ENCODE results near the gene AGFG2. TPM values are rescaled to one million over a fixed set of nuclear protein-coding genes. Genes with fewer than 3 reads are reported as not detected.
"Not testable (repeated sequence)": the region's sequence is repeated elsewhere in the genome, so short reads cannot be mapped to it uniquely, and the experiment has no call there.

Gene AGFG2
- total RNA-seq, 1 experiment from 2014 or later = 15.3 TPM

DNA sequence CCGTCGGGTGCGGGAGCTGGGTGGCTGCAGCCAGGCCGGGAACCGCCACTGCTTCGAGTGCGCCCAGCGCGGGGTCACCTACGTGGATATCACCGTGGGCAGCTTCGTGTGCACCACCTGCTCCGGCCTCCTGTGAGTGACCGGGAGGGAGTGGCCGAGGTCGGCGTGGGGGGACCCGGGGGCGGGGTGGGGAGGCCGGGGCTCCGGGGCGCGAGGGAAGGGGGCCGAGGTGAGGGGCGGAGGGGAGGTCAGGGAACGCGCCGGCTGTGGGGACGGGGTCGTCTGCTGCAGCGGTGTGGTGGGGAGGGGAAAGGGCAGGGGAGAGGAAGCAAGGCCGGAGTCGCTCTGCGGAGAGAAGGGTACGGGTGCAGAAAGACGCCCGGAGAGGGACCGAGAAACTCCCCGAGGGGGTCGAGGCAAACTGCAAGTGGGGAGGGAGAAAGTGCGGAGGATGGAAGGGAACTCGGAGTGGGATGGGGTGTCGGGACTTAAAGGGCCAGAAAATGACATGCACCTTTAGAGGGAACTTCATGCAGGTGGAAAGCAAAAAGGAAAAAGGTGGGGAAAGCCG is 518 bp downstream of the AGFG2 start:
- H3K27me3 ChIP-seq (replicated peaks; ENCODE audit: insufficient read depth, low read depth, low read length, poor library complexity) = no peaks in the 10 kb centered on the region
- peaks cover 3% of the 10 kb centered on the region for H3K4me1 ChIP-seq (ENCODE audit: insufficient read depth, low read length, poor library complexity, severe bottlenecking)
- ChIA-PET POLR2A (ENCODE audit: low non-redundant PET) (no interaction called here), CTCF (no interaction called here)
- H3K4me3 ChIP-seq (ENCODE audit: low read depth, low read length, poor library complexity, severe bottlenecking) = peak overlapping the region; percentile 59
- no peaks in the 10 kb centered on the region for H3K36me3 ChIP-seq (ENCODE audit: insufficient read depth, low read length, poor library complexity, severe bottlenecking)
- intact Hi-C loops (cut with micrococcal nuclease; ENCODE audit: unreplicated experiment) = loop anchor here (2.0 kb wide), 1 partner anchor 61 kb away; the partner anchor contains the start of gene TSC22D4
- no TSS peak for BruUV-seq (replicated peaks)
- no peak for DNase-seq (ENCODE audit: low spot score)
- no peaks in the 10 kb centered on the region for H3K9me3 ChIP-seq (ENCODE audit: low read depth, low read length, poor library complexity, severe bottlenecking)
- TF ChIP-seq, protein P1, sequence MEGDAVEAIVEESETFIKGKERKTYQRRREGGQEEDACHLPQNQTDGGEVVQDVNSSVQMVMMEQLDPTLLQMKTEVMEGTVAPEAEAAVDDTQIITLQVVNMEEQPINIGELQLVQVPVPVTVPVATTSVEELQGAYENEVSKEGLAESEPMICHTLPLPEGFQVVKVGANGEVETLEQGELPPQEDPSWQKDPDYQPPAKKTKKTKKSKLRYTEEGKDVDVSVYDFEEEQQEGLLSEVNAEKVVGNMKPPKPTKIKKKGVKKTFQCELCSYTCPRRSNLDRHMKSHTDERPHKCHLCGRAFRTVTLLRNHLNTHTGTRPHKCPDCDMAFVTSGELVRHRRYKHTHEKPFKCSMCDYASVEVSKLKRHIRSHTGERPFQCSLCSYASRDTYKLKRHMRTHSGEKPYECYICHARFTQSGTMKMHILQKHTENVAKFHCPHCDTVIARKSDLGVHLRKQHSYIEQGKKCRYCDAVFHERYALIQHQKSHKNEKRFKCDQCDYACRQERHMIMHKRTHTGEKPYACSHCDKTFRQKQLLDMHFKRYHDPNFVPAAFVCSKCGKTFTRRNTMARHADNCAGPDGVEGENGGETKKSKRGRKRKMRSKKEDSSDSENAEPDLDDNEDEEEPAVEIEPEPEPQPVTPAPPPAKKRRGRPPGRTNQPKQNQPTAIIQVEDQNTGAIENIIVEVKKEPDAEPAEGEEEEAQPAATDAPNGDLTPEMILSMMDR (conservative IDR thresholded peaks at IDR 0.05; ENCODE audit: low read depth, low read length) = no peak
- TF ChIP-seq EZH2 (IDR thresholded peaks at IDR 0.05; ENCODE audit: borderline replicate concordance, low read depth, low read length, poor library complexity, severe bottlenecking) = no peak
- H3K27ac ChIP-seq (ENCODE audit: low read depth, low read length, poor library complexity, severe bottlenecking) = peak overlapping the region; percentile 43

DNA sequence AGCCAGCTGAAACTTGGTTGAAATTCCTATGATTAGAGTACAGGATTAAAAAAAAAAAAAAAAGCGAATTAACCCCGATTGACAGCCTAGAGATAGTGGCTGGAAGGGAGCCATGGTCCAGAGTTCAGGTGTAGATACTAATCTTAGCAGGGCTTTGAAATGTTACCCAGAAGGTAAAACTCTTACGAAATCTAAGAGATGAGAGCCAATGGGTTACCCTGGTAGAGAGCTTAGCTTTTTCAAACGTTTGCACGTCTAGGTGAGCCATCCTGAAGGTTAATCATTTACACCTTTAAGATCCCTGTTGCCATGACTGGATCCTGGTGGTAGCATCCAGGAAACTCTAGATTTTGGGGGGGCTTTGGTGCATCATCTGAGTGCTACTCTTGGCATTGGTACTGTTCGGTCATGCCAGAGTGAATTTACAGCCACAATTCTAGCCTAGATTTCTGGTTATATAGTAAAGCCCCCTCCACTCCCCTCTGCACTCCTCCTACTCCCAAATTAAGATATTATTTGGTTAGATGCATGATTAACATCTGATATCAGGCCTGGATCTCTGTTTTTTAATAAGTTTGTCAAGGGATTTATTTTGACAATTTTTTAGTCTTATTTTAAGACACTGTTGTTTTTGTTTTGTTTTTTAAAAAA is 1.2 kb downstream of the AGFG2 start:
- H3K36me3 ChIP-seq (ENCODE audit: insufficient read depth, low read length, poor library complexity, severe bottlenecking) = no peaks in the 10 kb centered on the region
- intact Hi-C loops (cut with micrococcal nuclease; ENCODE audit: unreplicated experiment) = no loop called here
- POLR2A ChIA-PET (ENCODE audit: low non-redundant PET) = no interaction called here
- no TSS peak for BruUV-seq (replicated peaks)
- CTCF ChIA-PET = no interaction called here
- peak overlapping the region; percentile 59 for H3K4me3 ChIP-seq (ENCODE audit: low read depth, low read length, poor library complexity, severe bottlenecking)
- TF ChIP-seq, protein P1 (conservative IDR thresholded peaks at IDR 0.05; ENCODE audit: low read depth, low read length) = no peak
- no peak for TF ChIP-seq EZH2 (IDR thresholded peaks at IDR 0.05; ENCODE audit: borderline replicate concordance, low read depth, low read length, poor library complexity, severe bottlenecking)
- no peaks in the 10 kb centered on the region for H3K27me3 ChIP-seq (replicated peaks; ENCODE audit: insufficient read depth, low read depth, low read length, poor library complexity)
- no peak for DNase-seq (ENCODE audit: low spot score)
- peaks cover 6% of the 10 kb centered on the region for H3K4me1 ChIP-seq (ENCODE audit: insufficient read depth, low read length, poor library complexity, severe bottlenecking)
- no peaks in the 10 kb centered on the region for H3K9me3 ChIP-seq (ENCODE audit: low read depth, low read length, poor library complexity, severe bottlenecking)
- H3K27ac ChIP-seq (ENCODE audit: low read depth, low read length, poor library complexity, severe bottlenecking) = no peak overlapping the region

DNA sequence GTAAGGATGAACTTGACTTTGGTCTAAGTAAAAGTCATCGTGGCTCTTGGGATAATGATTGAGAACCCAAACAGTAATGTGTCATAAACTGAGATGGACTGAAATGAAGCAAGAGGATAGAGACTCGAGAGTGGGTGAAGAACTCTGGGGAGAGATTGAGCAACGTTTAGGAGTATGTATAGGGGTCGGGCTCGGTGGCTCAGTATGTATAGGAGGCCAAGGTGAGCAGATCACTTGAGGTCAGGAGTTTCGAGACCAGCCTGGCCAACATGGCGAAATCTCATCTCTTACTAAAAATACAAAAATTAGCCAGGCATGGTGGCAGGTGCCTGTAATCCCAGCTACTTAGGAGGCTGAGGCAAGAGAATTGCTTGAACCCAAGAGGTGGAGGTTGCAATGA is 2.3 kb downstream of the AGFG2 start:
- peaks cover 14% of the 10 kb centered on the region for H3K4me1 ChIP-seq (ENCODE audit: insufficient read depth, low read length, poor library complexity, severe bottlenecking)

More for the DNA sequence above, 2.3 kb downstream of the AGFG2 start:
- H3K36me3 ChIP-seq (ENCODE audit: insufficient read depth, low read length, poor library complexity, severe bottlenecking); POLR2A ChIA-PET (ENCODE audit: low non-redundant PET); H3K27me3 ChIP-seq (replicated peaks; ENCODE audit: insufficient read depth, low read depth, low read length, poor library complexity); intact Hi-C loops (cut with micrococcal nuclease; ENCODE audit: unreplicated experiment); DNase-seq (ENCODE audit: low spot score); H3K4me3 ChIP-seq (ENCODE audit: low read depth, low read length, poor library complexity, severe bottlenecking); H3K27ac ChIP-seq (ENCODE audit: low read depth, low read length, poor library complexity, severe bottlenecking); BruUV-seq (replicated peaks); H3K9me3 ChIP-seq (ENCODE audit: low read depth, low read length, poor library complexity, severe bottlenecking); CTCF ChIA-PET: not testable (repeated sequence)

Measured in A673 (cell line).